Measurements from ENCODE around the gene WLS. TPM values are rescaled to one million over a fixed set of nuclear protein-coding genes. Genes with fewer than 3 reads are reported as not detected.

The WLS gene
- total and polyA plus RNA-seq, 10 of the 15 experiments (the other 5 are each of a cell fraction or from before 2014, with no cell fraction given): 0.04 to 0.36 TPM; not detected in 8

- Histone ChIP-seq H3K4me2 (ENCODE audit: control insufficient read depth, insufficient read depth) (no peak overlapping the region), H3K4me3 (no peak overlapping the region), H2AFZ (ENCODE audit: control insufficient read depth, low read depth, low read length) (no peak overlapping the region), H3K9me3 (replicated peaks; ENCODE audit: control insufficient read depth, insufficient read depth, low read length) (no peaks in the 10 kb centered on the region), H3K27ac (ENCODE audit: control insufficient read depth, insufficient read depth) (no peak overlapping the region), H4K20me1 (ENCODE audit: control insufficient read depth, insufficient read depth) (no peaks in the 10 kb centered on the region), H3K79me2 (ENCODE audit: control insufficient read depth, insufficient read depth, low read length) (no peaks in the 10 kb centered on the region), H3K36me3 (ENCODE audit: control insufficient read depth in 2 of 2, insufficient read depth in 2 of 2, low read length in 1 of 2) (no peaks in the 10 kb centered on the region), H3K27me3 (replicated peaks in 1 of 2; ENCODE audit: control insufficient read depth in 2 of 2, insufficient read depth in 2 of 2, low read length in 1 of 2) (no peaks in the 10 kb centered on the region; a peak in 1 of 4 replicates), H3K4me1 (ENCODE audit: control insufficient read depth, insufficient read depth, low read length) (no peaks in the 10 kb centered on the region), H3K9ac (ENCODE audit: control insufficient read depth, insufficient read depth, low read length) (no peak overlapping the region)
- no peak for ATAC-seq
- intact Hi-C loops (cut with micrococcal nuclease; ENCODE audit: unreplicated experiment): no loop called here
- ChIA-PET SMC1A (ENCODE audit: uncharacterized antibody, unreplicated experiment) (interaction anchor here (1.1 kb wide), 1 partner anchor 12 kb away, joined by 4 read pairs; no protein-coding TSS in a partner anchor), POLR2A (interaction anchor here (0.5 kb wide), 1 partner anchor 9 kb away, joined by 3 read pairs; no protein-coding TSS in a partner anchor), RAD21 (ENCODE audit: unreplicated experiment) (interaction anchor here (0.6 kb wide), 1 partner anchor 122 kb away, joined by 3 read pairs; no protein-coding TSS in a partner anchor), CTCF (interaction anchor here (1.3 kb wide), 1 partner anchor 33 kb away, joined by 3 read pairs; no protein-coding TSS in a partner anchor)
- TF ChIP-seq SUPT20H (IDR thresholded peaks at IDR 0.05; ENCODE audit: borderline replicate concordance, control insufficient read depth, low read depth, low read length) (no peak), PBX3 (IDR thresholded peaks at IDR 0.05; ENCODE audit: insufficient replicate concordance, low read depth, low read length) (no peak), TCF7 (IDR thresholded peaks at IDR 0.05; ENCODE audit: borderline replicate concordance) (no peak), USF1 (IDR thresholded peaks at IDR 0.05; ENCODE audit: borderline replicate concordance, extremely low read length, insufficient read depth, low read depth, low read length) (no peak), NFYA (IDR thresholded peaks at IDR 0.05; ENCODE audit: borderline replicate concordance, low read depth, low read length) (no peak), ZNF384 (IDR thresholded peaks at IDR 0.05; ENCODE audit: borderline replicate concordance, low read depth, low read length) (no peak), ASH2L (IDR thresholded peaks at IDR 0.05; ENCODE audit: borderline replicate concordance, low read depth) (no peak), NBN (IDR thresholded peaks at IDR 0.05) (no peak)
- no peak for DNase-seq (ENCODE audit: low read depth, low spot score)
- in situ Hi-C loops (cut with MboI): no loop called here
- FAIRE-seq: no peak
- 25% methylated on average over 2 of the region's 2 CpGs for WGBS (ENCODE audit: insufficient coverage, insufficient replicate concordance, low lambda C conversion rate, missing lambda C conversion rate)
- BruUV-seq (replicated peaks): no TSS peak
Observed at GRCh38 chr1:68199603-68200002, 32.7 kb downstream of the WLS start.

All from GM12878 (cell line).